Activated naive CD4-positive, alpha-beta T cell (primary cell): Measurements from ENCODE around the gene GADD45A.
"Not testable (repeated sequence)": the region's sequence is repeated elsewhere in the genome, so short reads cannot be mapped to it uniquely, and the experiment has no call there.

Source experiments
- DNase-seq, 4 experiments: peaks; one replicate each; lab custom pipeline; 2025; lab: John Stamatoyannopoulos, UW

GADD45A gene, protein sequence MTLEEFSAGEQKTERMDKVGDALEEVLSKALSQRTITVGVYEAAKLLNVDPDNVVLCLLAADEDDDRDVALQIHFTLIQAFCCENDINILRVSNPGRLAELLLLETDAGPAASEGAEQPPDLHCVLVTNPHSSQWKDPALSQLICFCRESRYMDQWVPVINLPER

DNA sequence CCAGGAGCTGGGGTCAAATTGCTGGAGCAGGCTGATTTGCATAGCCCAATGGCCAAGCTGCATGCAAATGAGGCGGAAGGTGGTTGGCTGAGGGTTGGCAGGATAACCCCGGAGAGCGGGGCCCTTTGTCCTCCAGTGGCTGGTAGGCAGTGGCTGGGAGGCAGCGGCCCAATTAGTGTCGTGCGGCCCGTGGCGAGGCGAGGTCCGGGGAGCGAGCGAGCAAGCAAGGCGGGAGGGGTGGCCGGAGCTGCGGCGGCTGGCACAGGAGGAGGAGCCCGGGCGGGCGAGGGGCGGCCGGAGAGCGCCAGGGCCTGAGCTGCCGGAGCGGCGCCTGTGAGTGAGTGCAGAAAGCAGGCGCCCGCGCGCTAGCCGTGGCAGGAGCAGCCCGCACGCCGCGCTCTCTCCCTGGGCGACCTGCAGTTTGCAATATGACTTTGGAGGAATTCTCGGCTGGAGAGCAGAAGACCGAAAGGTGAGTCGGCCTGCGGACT is at the start of gene GADD45A:
Gene GADD45A, plus strand, starts transcription at position 135 of the 491 bp plus-strand sequence. Its CDS starts 294 bp downstream, at position 429.
- peak; percentile 83 to 86 (median 86) for DNase-seq

DNA sequence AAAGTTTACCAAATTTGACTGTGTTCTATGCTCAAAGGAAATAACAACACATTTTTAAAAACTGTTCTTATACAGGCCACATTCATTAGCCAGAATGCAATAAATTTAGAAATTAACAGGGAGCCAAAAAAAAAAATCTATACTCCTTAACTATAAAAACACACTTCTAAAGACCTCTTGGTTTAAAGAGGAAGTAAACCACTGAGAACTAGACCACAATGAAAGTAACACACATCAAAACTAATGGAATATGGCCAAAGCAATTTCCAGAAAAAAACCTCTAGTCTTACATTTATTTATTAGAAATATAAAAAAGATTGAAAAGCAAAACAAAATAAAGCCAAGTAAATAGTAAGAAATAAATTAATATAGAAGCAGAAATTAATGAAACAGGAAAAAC is 48.9 kb upstream of the GADD45A start:
- DNase-seq = no peak

DNA sequence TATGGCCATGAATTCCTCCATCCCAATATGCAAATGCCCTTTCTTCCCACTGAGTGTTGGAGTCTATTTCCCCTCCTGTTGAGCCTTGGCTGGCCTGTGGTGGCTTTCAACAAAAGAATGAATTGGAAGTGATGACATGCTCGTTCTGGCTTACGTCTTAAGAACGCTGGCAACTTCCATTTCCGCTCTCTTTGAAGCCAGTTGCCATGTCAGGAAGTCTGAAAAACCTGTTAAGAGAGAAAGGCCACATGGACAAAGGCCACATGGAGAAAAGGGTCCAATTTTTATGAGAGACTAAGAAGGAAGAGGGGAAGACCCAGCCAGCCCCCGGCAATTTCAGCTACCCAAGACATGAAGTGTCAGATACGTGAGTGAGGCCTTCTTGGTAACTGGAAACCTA is 45.6 kb upstream of the GADD45A start:
- DNase-seq = no peak

DNA sequence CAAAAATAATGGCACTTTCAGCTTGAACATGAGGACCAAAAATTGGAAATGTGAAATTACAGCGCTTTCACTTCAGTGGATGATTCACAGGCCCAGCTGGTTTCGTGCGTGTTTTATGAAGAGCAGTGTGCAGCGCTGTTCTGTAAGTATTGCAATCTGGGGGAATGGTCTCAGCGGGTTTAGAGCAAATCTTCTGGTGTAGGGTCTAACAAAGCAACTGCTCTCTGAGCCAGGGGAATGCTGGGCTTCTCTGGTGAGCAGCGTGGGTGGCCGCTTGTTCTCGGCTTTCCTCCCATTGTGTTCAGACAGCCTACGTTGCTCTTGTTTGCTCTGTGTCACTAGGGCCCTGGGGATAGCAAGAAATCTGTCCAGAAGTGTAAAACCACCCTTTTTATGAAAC is 42.4 kb upstream of the GADD45A start:
- DNase-seq = no peak

DNA sequence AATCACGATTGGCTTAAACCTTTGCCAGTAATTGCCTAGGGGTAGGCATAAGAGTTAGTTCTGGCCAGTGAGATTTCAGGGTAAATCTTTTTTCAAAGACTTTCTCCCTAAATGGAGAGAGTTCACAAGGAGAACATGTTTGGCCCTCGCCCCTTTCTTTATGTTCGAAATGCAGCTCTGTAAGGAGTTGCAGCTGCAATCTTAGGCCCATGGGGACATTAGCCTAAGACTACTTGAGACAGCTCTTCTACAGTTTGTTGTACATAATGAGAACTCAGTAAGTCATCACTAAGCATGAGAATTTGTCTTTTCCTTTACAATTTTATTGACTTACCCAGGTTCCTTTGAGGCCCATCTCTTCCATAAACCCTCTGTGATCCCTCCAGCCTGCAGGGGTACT is 40.4 kb upstream of the GADD45A start:
- no peak for DNase-seq

DNA sequence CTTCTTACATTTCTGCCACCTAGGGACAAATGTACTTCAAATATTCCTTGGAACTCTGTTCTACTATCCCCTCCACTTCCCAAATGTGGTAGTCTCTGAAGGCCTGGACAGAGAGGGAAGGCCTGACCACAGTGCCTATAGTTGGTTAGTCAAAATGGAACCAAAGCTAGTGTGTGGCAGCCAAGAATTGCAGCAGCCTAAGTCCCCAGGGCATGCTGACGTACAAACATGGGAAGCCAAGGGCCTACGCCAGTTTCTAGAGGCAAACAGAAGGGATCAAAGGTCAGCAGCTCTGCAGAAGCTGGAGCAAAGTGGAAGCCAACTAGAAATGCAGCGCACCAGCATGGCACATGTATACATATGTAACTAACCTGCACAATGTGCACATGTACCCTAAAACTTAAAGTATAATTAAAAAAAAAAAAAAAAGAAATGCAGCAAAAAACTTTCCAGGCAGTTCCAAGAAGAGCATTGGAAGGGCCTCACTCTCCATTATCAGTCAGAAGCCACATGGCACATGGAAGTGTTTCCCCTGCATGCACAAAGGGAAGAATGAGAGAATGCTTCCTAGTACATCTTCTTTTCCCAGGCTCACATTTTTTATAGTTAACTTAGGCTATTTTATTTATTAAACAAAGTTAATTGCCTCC is 39.4 kb upstream of the GADD45A start:
- no peak for DNase-seq

DNA sequence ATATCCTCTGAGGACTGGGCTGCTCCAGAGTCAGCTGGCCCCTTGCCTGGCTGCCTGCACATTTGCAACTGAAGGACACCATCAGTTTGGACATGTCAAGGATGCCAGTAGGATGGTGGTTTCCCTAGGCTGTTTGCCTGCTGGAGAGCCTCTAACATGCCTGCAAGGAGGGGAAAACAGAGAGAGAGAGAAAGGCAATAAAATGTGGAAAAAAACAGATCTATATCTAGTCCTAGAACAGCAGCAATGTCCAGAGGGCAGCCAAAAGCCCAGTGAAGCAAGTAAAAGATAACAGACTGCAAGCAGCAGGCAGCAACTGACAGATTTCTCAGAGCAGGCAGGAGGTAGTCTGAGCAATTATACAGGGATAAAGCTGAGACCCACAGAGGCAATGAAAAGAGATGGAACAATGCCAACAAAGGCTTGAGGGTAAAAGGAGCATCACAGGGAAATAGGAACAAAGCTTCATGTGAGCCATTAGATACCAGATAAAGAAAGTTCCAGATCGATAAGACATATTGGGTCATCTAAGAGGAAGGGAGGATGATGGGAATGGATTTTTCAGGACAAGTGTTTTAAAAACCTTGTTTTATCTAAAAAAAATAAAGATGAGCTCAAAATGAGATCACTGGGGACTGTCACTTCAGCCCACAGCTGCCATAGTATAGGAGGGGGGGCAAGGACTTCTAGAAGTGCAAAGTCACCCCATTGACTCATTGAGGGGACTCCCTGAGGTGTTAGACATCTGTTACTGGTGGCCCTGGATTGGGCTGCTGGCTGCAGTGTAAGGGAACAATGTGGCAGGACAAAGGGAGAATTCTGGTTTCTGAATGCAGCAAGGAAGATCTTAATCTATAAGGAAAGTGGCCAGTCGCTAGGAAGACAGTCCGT is 38.6 kb upstream of the GADD45A start:
- DNase-seq = no peak

DNA sequence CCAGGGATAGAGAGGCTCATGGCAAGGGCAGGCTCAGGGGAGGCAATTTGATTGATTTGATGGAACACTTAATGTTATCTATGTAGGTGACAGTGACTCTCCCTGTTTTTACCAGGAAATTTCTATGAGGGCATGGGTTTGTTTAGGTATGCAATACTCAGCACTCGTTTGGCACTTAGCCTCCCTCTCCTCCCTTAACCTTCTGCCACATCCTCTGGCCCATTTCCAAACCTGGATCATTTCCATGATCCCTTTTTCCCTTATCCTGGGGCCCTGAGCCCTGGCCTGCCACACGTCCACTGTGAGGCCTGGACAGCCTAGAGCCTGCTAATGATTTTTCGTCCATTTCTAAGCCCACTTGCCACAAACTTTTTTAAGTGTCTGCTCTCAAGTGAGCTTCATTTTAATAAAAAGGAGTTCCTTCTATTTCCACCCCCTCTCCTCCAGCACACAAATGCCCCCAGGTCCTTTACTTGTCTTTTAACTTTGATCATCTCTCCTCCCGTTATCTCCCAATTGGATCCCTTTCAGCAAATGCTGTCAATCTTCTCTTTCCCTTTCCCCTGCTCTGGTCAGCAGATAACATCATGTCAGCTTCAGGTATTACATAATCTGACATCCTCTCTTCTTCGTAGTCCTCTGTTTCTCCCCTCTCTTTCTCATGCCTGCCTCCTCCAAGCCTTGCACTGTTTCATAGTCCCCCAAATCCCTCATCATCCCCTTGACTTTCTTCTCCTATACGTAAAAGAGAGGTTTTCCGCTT is 37.8 kb upstream of the GADD45A start:
- DNase-seq = no peak

DNA sequence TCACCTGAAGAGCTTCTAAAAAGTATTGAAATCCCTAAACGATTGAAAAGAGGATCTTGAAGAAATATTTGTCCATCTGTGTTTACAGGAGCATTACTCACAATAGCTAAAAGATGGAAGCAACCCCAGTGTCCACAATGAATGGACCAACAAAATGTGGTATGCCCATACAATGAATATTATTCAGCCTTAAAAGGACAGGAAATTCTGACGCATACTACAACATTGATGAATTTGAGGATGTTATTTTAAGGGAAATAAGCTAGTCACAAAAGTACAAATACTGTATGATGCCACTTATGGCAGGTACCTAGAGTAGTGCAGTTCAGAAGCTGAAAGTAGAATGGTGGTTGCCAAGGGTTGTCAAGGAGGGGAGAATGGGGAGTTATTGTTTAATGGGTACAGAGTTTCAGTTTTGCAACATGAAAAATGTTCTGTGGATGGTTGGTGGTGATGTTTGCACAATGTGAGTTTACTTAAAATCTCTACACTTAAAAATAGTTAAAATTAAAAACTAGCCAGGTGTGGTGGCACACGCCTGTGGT is 37.1 kb upstream of the GADD45A start:
- no peak for DNase-seq

DNA sequence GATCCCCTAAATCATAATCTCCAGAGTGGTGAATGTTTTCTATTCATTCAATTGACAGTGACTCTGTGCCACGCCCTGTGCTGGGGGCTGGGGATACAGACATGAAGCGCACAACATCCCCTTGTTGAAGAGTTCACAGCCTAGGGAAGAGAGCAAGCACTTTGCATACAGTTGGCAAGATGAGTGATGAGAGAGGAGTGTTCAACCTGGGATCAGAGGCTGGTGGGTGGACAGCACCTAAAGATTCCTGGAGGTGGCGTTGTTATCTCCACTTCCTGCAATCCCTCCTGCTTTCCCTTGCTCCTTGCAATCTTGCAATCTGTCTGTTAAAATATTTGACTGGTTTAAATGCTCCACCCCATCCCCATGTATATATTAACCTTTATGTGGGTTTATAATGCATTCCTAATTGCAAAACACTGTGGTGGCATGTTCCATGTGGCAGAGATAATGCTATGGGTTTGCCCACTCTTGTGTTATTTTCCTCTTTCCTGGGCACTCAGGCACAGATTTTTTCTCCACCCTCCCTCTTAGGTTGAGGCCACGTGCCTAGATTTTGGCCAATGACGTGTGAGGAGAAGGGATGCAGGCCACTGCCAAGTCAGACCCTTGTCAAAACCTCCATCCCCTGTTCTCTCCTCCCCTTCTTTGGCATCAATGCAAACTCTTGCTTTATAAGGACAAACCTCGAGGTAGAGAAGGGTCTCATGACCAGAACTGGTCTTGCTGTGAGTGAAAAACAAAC is 36.2 kb upstream of the GADD45A start:
- no peak for DNase-seq

DNA sequence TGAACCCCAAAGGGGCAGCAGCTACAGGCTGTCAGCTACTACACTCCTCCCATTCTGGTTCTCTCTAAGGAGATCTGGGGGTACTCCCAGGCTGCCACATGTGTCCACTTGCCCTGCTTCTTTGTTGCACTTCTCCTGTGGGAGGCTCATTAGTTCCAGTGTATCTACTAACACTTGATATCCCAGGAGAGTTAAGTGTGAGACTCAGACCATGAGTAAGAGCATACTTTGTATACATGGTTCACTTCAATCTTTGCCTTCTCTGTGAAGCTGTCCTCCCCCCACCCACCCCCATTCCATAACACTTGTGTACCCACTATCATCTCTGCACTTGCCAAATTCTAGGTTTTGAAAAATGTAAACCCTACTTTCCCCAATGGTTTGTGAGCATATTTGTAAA is 34.9 kb upstream of the GADD45A start:
- no peak for DNase-seq

DNA sequence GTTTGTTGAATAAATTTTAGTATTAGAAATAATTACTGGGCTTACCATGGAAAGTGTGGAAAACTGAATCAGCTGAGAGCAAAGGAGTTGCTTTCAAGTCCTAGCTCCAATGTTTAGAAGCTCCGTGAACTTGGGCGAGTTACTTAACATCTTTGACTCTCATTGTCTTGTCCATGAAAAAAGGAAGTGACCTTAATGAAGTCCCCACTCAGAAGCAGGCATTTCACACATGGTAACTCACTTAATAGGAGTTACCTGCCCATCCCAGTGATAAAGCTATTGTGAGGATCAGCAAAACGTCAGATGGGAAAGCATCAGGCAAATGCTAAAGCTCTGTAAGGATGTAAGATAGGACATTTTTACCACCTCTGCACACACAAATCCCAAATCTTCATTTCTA is 34.0 kb upstream of the GADD45A start:
- DNase-seq = no peak

DNA sequence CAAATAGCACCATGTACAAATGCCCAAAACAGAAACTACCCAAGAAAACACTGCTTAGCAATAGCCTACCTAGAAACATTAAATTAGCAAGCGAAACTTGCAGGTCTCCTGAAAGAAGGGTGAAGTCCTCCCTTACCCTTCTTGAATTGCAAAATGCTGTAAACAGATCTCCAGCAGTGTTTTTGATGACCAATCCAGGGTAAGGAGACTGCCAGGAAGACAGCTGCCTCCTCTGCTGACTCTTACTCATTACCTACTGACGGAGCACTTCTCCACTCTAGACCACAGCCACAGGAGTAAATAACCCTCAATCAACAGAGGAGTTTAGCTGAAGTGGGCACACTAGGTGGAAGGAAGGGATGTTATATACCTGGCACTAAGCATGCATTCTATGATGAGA is 32.2 kb upstream of the GADD45A start:
- no peak for DNase-seq

DNA sequence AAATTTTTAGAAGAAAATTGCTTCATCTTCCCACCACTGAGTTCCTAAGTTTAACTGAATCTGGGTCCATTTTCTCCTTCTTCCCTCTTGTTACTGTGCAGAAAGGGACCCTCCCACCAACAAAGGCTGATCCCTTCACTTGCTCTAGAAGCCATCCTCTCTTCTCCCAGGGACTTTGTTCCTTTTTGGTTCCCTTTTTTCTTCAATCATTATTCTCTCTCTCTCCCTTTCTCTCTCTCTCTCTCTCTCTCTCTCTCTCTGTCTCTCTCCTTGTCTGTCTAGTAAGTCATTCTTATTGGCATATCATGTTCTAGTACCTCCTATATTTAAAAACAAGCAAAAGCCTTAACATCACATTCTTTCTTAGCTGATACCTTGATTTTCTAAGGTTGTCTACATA is 31.7 kb upstream of the GADD45A start:
- no peak for DNase-seq

DNA sequence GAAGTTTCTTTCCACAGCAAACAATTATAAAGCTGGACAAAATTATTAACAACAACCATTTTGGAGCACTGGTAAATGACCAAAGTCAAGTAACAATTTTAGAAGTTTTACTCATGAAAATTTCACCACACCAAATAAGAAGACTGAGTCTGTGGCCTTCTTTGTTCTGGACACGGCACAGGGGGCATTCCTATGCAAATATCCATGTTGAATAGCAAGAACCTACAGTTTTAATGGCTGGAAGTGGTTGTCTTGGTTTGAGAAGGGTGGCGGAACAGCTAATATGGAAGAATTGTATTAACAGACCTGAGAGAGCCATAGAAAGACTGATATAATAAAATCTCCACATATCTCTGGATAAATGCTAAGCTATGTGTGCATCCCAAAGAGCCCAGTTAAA is 29.4 kb upstream of the GADD45A start:
- DNase-seq = no peak

DNA sequence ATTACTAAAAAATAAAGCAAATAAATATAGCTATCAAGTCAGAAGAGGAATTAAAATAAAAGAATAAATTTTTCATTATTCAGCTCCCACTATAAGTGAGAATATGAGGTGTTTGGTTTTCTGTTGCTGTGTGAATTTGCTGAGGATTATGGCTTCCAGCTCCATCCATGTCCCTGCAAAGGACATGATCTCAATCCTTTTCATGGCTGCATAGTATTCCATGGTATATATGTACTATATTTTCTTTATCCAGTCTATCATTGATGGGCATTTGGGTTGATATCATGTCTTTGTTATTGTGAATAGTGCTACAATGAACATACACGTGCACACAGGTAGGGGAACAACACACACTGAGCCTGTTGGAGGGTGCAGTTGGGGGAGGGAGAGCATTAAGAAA is 27.8 kb upstream of the GADD45A start:
- DNase-seq = not testable (repeated sequence)

DNA sequence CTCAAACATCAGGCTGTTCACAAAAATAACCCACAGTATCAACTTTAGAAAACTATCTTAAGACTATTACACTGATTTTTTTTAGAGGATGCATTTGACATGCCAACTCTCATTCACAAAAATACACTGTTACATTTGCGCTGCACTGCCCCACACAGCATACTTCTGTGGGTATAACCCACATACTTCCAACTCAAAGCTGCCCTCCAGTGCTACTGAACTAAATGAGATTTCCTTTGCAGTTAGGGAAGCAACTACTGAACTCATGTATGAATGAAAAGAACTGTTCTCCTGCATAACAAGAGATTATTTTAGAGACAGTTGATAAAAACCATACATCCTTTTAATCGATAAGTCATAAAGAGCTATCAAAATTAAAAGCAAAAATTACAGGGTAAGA is 25.8 kb upstream of the GADD45A start:
- no peak for DNase-seq

DNA sequence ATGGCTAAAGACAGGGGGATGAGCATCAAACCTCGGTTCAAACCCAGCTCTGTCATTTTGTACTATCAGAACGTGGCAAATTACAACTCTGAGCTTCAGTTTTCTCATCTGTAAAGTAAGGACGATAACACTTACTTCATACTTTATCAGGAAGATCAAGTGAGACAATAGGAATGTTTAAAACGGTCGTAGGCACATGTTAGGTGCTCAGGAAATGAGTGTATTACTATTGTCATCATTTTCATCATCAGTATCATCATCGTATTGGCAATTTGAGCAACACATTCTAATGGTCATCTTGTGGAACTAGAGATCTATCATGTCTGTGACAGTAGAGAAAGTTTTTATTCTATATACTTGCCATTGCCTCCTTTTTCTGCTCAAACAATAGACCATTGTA is 22.1 kb upstream of the GADD45A start:
- DNase-seq = no peak

DNA sequence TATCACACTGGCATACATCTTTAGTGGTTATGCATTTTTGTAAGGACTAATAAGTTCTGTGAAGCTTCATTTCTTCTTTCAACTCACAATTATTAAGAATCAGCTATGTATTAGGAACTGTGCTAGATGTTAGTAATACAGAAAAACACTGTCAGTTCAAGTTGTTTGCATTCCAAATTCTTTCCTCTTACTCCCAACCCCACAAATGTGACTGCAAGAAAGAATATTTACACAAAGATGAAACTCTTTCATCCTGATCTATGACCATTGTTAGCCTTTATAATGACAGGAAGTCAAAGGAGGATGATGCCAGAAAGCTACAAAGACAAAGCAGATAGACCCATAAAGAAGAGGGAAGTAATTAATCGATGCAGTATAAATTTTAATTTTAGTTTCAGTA is 21.0 kb upstream of the GADD45A start:
- DNase-seq = no peak

DNA sequence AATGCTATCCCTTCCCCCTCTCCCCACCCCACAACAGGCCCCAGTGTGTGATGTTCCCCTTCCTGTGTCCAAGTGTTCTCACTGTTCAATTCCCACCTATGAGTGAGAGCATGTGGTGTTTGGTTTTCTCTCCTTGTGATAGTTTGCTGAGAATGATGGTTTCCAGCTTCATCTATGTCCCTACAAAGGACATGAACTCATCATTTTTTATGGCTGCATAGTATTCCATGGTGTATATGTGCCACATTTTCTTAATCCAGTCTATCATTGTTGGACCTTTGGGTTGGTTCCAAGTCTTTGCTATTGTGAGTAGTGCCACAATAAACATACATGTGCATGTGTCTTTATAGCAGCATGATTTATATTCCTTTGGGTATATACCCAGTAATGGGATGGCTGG is 19.7 kb upstream of the GADD45A start:
- DNase-seq = not testable (repeated sequence)

DNA sequence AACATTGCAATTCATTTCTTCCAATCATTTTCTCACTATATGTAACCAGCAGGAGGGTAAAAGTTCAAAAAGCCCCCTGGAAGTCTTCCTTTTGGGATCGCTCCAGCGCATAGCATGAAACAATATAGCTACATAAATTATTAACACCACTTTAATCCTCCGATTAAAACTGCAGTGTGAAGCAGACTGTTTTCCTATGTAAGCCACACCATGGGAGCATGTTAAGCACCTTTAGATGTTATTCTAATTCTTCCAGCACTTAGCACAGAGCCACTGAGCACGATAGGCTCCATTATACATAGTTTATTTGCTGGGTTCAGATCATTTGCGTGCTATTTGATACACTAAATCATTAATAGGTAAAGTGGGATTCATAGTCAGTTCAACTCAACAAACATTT is 18.4 kb upstream of the GADD45A start:
- no peak for DNase-seq
